Measurements from ENCODE around the gene ATG16L1. TPM values are rescaled to one million over a fixed set of nuclear protein-coding genes. Genes with fewer than 3 reads are reported as not detected.

The ATG16L1 gene
- total and polyA plus RNA-seq, 9 of the 15 experiments (the other 6 are each of a cell fraction or from before 2014, with no cell fraction given), result 6.4 to 21.3 (median 17.2) TPM

DNA sequence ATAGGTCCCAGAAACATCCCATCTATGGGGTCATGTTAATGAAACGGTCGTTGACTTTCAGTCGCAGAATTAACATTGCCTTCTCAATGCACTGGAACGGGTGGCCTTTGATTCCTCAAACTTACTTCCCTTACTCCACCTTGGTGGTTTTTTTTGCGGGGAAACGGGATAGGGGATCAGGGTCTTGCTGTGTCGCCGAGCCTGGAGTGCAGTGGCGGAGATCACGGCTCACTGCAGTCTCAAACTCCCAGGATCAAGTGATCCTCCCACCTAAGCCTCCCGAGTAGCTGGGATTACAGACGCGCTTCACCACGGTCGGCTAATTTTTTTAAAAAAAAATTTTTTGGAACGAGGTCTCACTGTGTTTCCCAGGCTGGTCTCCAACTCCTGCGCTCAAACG, 754 bp downstream of the ATG16L1 start:
- Histone ChIP-seq H3K4me2 (ENCODE audit: insufficient read depth, low read length) (peak overlapping the region; percentile 84), H3K9me3 (replicated peaks; ENCODE audit: control insufficient read depth, insufficient read depth, low read depth, low read length) (peaks cover 12% of the 10 kb centered on the region), H3K9ac (ENCODE audit: insufficient read depth in 1 of 2, low read depth in 2 of 2, low read length in 2 of 2) (peak overlapping the region; percentile 79 to 97), H3K4me3 (peak overlapping the region; percentile 82), H3K9me1 (ENCODE audit: control insufficient read depth, insufficient read depth, low read length) (no peaks in the 10 kb centered on the region), H3K27ac (ENCODE audit: extremely low read depth, low read depth, low read length) (peak overlapping the region; percentile 79), H3K79me2 (ENCODE audit: control insufficient read depth, insufficient read depth, low read length) (peaks cover 45% of the 10 kb centered on the region), H3K36me3 (ENCODE audit: control insufficient read depth, insufficient read depth, low read length) (peaks cover 37% of the 10 kb centered on the region; the same call in 2 of the 3 replicates), H4K20me1 (replicated peaks; ENCODE audit: control insufficient read depth, insufficient read depth, low read length) (no peaks in the 10 kb centered on the region), H3K27me3 (ENCODE audit: control insufficient read depth in 2 of 2, insufficient read depth in 2 of 2, low read length in 2 of 2) (no peaks in the 10 kb centered on the region), H3K4me1 (replicated peaks in 1 of 2; ENCODE audit: control insufficient read depth in 2 of 2, insufficient read depth in 2 of 2, low read length in 2 of 2) (peaks cover 0 to 7% of the 10 kb centered on the region in 2 experiments; a peak in 2 of 5 replicates), H2AFZ (ENCODE audit: low read depth, low read length) (peak overlapping the region; percentile 84)
- intact Hi-C loops (cut with micrococcal nuclease), result loop anchor here (5.0 to 10.0 kb wide), 2 partner anchors 207 to 400 kb away; no protein-coding TSS in a partner anchor
- BruUV-seq (replicated peaks), result no TSS peak
- in situ Hi-C loops (cut with MboI), result loop anchor here (25.0 kb wide), 1 partner anchor 640 kb away; no protein-coding TSS in a partner anchor
- DNase-seq (ENCODE audit: extremely low read depth in 1 of 4, low spot score in 3 of 4) (no peak), FAIRE-seq (no peak), ATAC-seq (peak; percentile 39)
- WGBS (ENCODE audit: insufficient coverage, low coverage, missing lambda C conversion rate), result 3% methylated on average over 14 of the region's 18 CpGs
- ChIA-PET POLR2A (interaction anchor here (0.8 kb wide), 1 partner anchor 42 kb away, joined by 3 read pairs; no protein-coding TSS in a partner anchor), CTCF (ENCODE audit: low intra/inter-chr PET ratio) (interaction anchor here (0.6 to 0.9 kb wide), 2 partner anchors 399 to 419 kb away, joined by 3 read pairs; no protein-coding TSS in a partner anchor)
- TF ChIP-seq, protein P1, sequence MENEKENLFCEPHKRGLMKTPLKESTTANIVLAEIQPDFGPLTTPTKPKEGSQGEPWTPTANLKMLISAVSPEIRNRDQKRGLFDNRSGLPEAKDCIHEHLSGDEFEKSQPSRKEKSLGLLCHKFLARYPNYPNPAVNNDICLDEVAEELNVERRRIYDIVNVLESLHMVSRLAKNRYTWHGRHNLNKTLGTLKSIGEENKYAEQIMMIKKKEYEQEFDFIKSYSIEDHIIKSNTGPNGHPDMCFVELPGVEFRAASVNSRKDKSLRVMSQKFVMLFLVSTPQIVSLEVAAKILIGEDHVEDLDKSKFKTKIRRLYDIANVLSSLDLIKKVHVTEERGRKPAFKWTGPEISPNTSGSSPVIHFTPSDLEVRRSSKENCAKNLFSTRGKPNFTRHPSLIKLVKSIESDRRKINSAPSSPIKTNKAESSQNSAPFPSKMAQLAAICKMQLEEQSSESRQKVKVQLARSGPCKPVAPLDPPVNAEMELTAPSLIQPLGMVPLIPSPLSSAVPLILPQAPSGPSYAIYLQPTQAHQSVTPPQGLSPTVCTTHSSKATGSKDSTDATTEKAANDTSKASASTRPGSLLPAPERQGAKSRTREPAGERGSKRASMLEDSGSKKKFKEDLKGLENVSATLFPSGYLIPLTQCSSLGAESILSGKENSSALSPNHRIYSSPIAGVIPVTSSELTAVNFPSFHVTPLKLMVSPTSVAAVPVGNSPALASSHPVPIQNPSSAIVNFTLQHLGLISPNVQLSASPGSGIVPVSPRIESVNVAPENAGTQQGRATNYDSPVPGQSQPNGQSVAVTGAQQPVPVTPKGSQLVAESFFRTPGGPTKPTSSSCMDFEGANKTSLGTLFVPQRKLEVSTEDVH (IDR thresholded peaks at IDR 0.05; ENCODE audit: low read depth, partially characterized antibody), result no peak
- TF ChIP-seq CHCHD3 (CRISPR knock-in tag; IDR thresholded peaks at IDR 0.05) (no peak), POLR2AphosphoS2 (IDR thresholded peaks at IDR 0.05; ENCODE audit: low read length) (no peak), ZNF644 (tag; IDR thresholded peaks at IDR 0.05; ENCODE audit: low read depth) (no peak)
- TF ChIP-seq, protein P2, sequence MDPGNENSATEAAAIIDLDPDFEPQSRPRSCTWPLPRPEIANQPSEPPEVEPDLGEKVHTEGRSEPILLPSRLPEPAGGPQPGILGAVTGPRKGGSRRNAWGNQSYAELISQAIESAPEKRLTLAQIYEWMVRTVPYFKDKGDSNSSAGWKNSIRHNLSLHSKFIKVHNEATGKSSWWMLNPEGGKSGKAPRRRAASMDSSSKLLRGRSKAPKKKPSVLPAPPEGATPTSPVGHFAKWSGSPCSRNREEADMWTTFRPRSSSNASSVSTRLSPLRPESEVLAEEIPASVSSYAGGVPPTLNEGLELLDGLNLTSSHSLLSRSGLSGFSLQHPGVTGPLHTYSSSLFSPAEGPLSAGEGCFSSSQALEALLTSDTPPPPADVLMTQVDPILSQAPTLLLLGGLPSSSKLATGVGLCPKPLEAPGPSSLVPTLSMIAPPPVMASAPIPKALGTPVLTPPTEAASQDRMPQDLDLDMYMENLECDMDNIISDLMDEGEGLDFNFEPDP (CRISPR knock-in tag; IDR thresholded peaks at IDR 0.05), result no peak

Data from K562 (cell line).